ENCODE results near the gene HCRT.
"Not testable (repeated sequence)": the region's sequence is repeated elsewhere in the genome, so short reads cannot be mapped to it uniquely, and the experiment has no call there.

HCRT gene

GRCh38 chr17:42184713-42185620 is at the start of gene HCRT:
Gene HCRT, minus strand, starts transcription at chr17:42185452. Its CDS starts 87 bp downstream, at chr17:42185365.
- no peak for DNase-seq

DNA sequence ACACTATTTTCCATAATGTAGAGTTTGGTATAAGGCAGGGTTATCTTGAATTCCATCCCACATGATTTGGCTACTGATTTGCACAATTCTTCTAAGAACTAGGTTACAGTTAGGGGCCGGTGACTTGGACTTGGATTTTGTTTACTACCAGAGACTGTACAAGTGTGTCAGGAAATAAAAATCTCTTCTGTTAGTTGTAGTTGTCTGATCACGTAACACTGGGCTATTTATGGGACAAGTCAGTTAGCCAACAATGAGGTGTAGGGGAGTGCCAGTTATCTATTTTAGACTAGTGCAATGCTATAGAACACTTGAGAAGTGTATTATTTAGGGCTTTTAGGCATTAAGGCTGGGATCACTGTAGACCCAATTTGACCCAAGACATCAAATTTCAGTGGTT is 48.7 kb upstream of the HCRT start:
- no peak for DNase-seq

GRCh38 chr17:42233156-42233555 is 47.9 kb upstream of the HCRT start:
- DNase-seq = no peak

- DNase-seq = no peak
Measured at GRCh38 chr17:42230225-42230624, 45.0 kb upstream of the HCRT start.

- DNase-seq = no peak
Measured at GRCh38 chr17:42227849-42228700, 42.8 kb upstream of the HCRT start.

GRCh38 chr17:42225646-42226045 is 40.4 kb upstream of the HCRT start:
- DNase-seq = no peak

- DNase-seq = no peak
Measured at GRCh38 chr17:42224651-42225050, 39.4 kb upstream of the HCRT start.

- peak; percentile 60 for DNase-seq
Measured at GRCh38 chr17:42221886-42222745, 36.9 kb upstream of the HCRT start.

DNA sequence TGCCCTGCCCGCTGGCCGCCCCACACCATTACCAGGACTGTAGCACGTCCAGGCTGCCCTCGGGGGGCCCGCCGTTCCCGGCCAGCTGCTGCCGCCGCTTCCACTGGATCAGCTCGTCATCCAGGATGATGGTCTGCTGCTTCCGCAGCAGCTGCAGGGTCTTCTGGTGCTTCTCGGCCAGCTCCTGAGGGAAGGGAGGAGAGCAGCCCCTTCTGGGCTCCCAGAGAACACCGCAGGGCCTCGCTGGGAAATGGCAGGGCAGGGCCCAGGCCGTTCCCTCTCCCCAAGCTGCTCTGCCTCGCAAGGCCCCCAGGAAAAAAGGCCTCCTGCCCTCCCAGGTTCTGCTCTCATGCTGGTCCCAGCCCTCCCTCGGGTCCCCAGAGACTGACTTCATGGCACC is 34.0 kb upstream of the HCRT start:
- DNase-seq = not testable (repeated sequence)

- no peak for DNase-seq
Measured at GRCh38 chr17:42214156-42214555, 28.9 kb upstream of the HCRT start.

DNA sequence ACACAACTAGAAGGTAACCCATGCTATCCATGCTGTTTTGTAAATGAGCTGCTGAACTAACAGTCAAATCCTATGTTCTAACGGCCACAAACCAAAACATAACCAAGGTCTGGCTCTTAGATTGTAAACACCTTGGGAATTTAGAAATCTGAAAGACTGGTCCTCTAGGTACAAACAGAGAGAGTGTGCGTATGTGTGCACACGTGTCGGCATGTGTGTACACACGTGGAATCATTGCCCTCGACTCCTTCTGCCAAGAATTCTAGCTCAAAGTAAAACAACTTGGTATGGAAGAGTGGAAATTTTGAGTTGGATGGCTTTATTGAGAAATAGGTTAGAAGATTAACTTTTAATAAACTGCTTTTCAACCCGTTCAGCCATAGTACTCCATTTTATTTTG is 27.1 kb upstream of the HCRT start:
- DNase-seq = no peak

GRCh38 chr17:42211921-42212341 is 26.7 kb upstream of the HCRT start:
- DNase-seq = not testable (repeated sequence)

DNA sequence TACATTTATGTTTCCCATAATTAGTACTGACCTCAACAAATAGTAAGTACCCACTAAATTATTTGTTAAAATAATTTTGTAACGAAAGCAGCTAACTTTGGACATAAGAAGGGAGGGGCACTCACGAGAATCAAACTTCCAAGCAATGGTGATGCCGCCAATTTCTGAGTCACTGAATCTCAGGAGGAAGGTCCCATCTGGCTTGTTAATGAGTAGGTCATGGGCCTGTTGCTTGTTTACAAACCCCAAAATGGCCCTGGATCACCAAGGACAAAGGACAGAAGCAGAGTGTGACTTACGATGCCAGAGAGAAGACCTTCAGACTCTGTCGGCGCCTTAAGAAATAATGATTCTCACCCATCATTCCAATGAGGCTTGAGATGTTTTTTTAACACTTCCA is 24.8 kb upstream of the HCRT start:
- DNase-seq = no peak

GRCh38 chr17:42206153-42206612 is 20.9 kb upstream of the HCRT start:
- not testable (repeated sequence) for DNase-seq

DNA sequence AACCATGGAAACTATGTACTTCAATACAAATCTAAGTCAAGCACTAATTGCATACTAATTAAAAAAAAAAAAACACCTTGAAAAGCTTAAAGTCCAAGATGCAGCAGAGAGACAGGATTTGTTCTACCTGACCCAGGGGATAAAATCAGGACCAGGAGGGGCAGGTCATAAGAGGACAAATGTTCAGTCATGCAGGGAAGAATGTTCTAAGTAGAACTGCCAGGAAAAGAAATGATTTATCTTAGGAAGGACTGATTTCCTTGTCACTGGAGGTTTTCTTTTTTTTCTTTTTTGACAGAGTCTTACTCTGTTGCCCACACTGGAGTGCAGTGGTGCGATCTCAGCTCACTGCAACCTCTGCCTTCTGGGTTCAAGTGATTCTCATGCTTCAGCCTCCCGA is 18.1 kb upstream of the HCRT start:
- DNase-seq = no peak

- DNase-seq = no peak
Measured at GRCh38 chr17:42202696-42203095, 17.4 kb upstream of the HCRT start.

GRCh38 chr17:42202159-42202558 is 16.9 kb upstream of the HCRT start:
- no peak for DNase-seq

GRCh38 chr17:42201458-42201772 is 16.2 kb upstream of the HCRT start:
- DNase-seq = no peak

DNA sequence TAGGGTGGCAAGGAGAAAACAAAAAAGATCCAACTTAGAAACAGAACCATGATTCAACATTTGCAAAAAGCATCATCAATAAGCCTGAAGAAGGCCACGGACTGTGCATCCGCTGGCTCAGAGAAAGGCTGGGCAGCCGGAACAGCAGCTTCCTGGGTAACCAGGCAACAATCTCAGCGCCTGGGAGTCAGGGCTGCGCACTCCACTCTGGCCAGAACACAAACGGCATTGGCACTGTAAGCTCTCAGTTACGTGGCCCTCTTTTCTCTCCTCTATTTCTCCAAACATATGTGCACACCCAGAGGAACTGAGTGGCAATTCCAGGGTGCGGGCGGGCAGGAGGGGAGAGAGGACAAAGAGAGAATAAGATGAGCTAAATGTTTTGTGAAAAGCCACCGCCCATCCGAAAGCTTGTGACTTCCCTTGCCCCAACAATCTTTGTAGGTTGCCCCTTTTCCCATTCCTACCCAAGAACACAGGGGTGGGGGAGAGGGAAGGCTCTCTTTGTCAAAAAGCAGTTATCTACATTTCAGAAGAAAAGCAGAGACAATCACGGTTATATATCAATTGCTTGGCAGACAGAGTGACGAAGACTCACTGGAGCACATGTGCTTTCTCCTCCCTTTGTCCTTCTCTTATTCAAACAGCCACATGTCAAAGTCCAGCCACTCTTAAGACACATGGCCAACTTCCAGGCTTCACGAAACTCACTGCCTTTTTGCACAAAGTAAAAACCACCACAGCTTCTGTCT is 15.6 kb upstream of the HCRT start:
- DNase-seq = no peak

DNA sequence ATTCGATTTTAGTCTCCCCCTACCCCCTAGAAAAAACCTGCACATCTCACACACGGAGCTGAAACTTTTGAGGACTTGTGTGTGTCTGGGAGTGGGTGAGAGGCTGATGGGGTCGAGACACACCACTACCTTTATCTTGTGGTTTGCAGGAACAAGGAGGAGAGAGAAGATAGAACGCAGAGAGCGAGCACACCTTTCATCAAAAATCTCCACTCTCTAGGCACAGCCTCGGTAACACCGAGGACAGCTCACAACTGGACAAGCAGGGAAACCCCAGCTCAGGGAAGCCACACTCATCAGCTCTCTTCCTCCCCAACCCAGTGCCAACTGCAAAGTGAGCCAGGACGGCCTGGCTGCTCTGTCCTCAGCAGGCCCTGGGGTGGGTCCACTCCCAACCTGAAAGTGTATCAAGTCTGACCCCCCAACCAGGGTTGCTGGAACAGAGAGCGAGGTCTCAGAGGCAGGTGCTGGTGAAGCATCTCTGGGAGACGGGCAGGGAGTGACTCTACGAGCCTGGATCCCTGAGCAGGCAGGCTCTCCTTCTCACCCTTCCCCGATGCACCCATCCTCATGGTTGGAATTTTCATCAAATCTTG is 14.3 kb upstream of the HCRT start:
- DNase-seq = no peak

DNA sequence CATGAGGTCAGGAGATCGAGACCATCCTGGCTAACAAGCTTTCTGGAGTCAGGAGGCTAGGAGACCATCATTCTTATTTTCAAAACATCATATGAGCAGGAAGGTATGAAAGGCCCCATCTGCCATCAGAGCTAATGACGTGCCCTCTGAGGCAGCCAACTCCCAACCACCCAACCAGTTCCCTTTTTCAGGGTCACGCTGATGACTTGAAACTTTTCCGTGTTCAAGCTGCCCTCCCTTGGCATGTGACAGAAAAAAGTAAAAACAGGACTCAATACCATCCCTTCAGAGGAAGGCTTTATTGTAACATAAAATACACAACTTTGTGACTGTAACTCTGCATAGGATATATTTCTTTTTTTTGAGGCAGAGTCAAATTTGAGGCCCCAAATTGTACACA is 13.6 kb upstream of the HCRT start:
- peak; percentile 29 for DNase-seq
